Stimulated activated naive CD8-positive, alpha-beta T cell treated with anti-CD3 and anti-CD28 coated beads, Interleukin-15, amount 100 ng/mL, for 72 hours (primary cell): ENCODE measurements around the gene RAMP1.

ENCODE experiments used
- ATAC-seq: fragments of 150-1000 bp; cut with Tn5 transposase; 2 replicates; pipeline ENCODE4 v1.10.0; 2021; ENCODE audit warnings: mild to moderate bottlenecking, moderate library complexity
- DNase-seq, 2 donors: peaks; one replicate each; pipeline ENCODE4 v3.0.0; 2021 to 2022
- H3K27ac Mint-ChIP-seq, 2 donors: one replicate each; pipeline ENCODE4 v1.8.0; 2022; ENCODE audit warnings: mild to moderate bottlenecking in 2 of 2, mixed read lengths in 2 of 2, moderate library complexity in 2 of 2
- H3K27me3 Mint-ChIP-seq: one replicate; pipeline ENCODE4 v1.8.0; 2022; ENCODE audit warnings: mixed read lengths
- H3K4me1 Mint-ChIP-seq: one replicate; pipeline ENCODE4 v1.8.0; 2022; ENCODE audit warnings: mild to moderate bottlenecking, mixed read lengths
- H3K4me3 Mint-ChIP-seq, 2 donors: one replicate each; pipeline ENCODE4 v1.8.0; 2022; ENCODE audit warnings: mild to moderate bottlenecking in 2 of 2, mixed read lengths in 2 of 2, moderate library complexity in 1 of 2
- H3K9me3 Mint-ChIP-seq, 2 donors: one replicate each; pipeline ENCODE4 v1.8.0; 2022; ENCODE audit warnings: mixed read lengths in 2 of 2

RAMP1 gene

DNA sequence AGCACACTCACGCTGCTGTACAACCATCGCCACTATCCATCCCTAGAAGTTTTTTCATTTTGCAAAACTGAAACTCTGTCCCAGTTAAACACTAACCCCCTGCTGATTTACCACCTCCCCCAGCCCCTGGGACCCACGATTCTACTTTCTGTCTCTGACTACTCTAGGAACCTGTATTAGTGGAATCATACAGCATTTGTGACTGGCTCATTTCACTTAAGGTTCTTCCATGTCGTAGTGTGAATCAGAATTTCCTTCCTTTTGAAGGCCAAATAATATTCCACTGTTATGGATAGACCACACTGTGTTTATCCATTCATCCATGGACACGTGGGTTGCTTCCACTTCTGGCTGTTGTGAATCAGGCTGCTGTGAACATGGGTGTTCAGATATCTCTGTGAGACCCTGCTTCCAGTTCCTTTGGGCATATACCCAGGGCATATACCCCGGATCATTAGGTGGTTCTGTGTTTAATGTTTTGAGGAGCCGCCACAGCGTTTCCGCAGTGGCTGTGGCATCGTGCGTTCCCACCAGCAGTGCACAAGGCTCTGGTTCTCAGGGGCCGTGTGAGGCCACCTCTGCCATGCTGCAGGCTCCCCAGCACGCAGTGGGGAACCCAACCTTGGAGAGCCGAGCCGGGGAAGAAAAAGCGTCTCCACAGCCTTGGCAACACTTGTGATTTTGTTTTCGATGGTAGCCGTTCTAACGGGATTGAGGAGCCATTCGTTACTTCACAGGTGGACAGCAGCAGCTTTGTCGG, 10.1 kb downstream of the RAMP1 start:
- Mint-ChIP-seq H3K27ac (peak overlapping the region in 1 of 2 donors; percentile 1), H3K9me3 (no peaks in the 10 kb centered on the region), H3K27me3 (peaks cover 78% of the 10 kb centered on the region), H3K4me3 (peak overlapping the region in 1 of 2 donors; percentile 7), H3K4me1 (peaks cover 30% of the 10 kb centered on the region)
- no peak for DNase-seq
- no peak for ATAC-seq

DNA sequence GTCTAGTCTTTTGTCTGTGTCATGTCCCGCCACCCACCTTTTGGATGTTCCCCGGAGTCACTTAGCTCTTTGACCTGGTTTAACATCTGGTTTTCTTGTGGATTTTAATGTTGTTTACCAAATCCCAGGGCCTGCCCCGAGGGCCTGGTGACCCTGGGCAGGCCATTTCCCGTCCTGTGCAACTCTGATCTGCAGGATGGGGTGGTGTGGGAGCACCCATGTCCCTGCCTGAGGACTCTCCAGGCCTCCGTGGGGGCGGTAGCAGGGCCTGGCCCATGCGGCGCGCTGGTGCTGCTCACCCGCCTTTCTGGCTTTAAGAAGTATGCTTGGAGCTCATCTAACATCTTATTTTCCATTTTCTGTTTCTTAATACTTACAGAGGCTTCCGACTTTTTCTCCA, 10.7 kb downstream of the RAMP1 start:
- ATAC-seq (no peak), DNase-seq (no peak)
- Mint-ChIP-seq H3K9me3 (no peaks in the 10 kb centered on the region), H3K27me3 (peaks cover 78% of the 10 kb centered on the region), H3K27ac (no peak overlapping the region), H3K4me3 (no peak overlapping the region), H3K4me1 (peaks cover 30% of the 10 kb centered on the region)

DNA sequence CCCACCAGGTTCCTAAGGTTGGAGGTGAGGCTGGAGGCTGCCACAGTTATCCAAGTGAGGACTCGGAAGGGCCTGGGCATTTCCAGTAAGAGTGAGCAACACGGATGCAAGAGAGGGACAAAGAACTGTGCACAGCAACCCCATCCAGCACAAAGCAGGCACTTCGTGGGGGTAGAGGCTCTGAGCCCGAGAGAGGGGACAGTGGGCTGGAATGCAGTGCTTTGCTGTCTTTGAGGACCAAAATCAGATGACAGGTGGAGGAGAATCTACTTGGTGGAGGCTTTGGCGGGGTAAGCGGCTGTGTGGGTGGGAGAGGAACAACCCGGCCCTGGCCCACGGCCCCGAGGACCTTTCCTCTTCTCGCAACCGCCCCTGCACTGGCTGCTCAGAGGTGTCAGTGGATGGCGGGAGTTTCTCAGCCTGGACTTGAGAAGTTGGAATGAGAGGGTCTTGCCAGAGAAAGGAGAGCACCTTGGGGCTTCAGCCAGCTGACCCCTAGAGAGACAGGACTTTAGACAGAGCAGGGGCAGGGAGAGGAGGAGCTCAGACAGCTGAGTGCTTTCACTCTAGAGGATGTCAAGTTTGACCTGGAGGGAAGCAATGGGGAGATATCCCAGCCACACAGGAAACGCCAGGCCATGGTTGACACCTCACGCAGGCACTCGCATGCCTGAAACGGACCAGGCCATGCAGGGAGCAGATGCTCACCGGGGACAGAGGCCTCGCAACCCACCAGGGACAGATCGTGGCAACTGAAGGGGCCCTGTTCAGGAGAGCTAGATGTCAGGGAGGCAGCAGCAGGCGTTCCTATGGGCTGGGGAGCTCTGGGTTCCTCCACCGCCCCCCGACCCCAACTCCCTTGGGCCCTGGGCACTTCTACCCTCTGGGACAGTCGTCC, 11.6 kb downstream of the RAMP1 start:
- peaks cover 30% of the 10 kb centered on the region for H3K4me1 Mint-ChIP-seq
- H3K4me3 Mint-ChIP-seq, result no peak overlapping the region
- no peak overlapping the region for H3K27ac Mint-ChIP-seq
- H3K9me3 Mint-ChIP-seq, result no peaks in the 10 kb centered on the region
- H3K27me3 Mint-ChIP-seq, result peaks cover 76% of the 10 kb centered on the region
- no peak for ATAC-seq
- DNase-seq, result no peak

DNA sequence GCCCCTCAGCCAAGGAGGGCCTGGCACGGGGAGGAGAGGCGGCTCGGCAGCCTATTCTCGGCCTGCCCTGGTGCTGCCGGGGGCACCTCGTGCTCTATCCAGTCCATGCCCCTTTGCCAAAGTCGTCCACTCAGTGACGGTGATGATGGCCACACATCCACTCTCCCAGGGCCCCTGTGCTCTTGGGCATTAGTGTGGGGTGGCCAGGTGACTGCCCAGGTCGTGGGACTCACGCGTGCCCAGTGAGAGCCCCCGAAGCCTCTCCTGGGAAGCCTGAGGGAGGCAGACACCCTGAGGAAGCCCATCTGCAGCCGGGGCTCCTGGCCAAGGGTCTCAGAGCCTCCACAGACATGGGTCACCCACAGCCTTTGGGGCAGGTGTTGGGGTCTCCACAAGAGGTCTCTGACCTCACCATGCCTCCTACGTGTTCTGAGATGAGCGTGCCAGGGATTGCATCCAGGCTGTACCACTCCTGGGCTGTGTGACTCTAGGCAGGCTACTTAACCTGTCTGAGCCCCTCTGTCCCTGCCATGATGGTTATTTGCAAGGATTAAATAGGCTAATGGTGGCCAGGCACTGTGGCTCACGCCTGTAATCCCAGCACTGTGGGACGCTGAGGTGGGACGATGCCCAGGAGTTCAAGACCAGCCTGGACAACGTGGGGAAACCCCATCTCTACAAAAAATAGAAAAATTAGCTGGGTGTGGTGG, 12.9 kb downstream of the RAMP1 start:
- peaks cover 73% of the 10 kb centered on the region for H3K27me3 Mint-ChIP-seq
- no peaks in the 10 kb centered on the region for H3K9me3 Mint-ChIP-seq
- ATAC-seq, result no peak
- DNase-seq, result no peak
- H3K4me1 Mint-ChIP-seq, result peaks cover 30% of the 10 kb centered on the region
- no peak overlapping the region for H3K27ac Mint-ChIP-seq
- H3K4me3 Mint-ChIP-seq, result no peak overlapping the region

DNA sequence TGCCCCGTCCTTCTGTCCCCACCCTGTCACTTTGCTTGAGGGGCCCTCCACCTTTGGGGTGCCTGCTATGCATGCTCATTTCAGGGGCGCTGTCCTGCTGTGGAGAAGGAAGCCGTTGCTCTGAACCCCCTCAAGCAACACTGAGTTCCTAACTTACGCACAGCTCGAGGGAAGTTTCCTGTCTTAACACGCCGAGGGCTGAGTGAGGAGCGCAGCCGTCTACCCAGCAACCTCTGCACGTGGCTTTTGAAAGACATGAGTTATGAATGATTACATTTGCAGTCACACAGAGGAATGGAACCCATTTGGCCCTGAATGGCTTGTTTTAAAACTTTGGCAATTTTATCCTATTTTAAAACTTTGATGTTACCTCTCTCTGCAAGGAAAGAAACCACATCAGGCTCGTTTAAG, 14.0 kb downstream of the RAMP1 start:
- H3K27ac Mint-ChIP-seq, result peak overlapping the region in 1 of 2 donors; percentile 24

DNA sequence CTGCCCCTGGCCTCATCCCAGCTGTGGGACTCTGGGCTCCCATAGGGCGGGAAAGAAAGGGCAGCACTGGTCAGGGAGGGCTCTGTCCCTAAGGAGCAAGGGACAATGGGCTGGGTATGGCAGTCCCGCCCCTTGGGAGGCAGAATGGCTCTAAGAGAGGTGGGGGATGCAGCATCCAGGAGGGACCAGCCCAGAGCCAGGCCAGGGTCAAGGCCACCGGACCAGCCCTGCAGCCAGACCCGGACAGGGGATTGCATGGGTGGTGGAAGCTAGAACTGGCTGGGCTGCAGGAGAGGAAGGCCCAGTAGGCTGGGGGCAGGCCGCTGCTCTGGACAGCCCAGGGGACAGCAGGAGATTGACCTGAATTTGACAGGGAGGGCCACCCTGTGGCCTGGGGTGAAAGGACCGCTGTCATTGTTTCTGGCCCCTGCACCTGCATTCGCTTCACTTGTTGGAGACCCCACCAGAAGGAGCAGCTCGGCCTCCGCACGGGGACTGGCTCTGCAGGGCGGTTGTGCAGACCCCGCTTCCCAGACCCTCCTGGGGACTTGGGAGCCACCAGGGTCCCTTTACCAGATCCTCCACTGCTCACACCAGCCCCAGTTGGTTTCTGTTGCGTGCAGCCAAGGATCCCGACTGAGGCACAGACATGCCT, 14.6 kb downstream of the RAMP1 start:
- no peak for ATAC-seq
- Mint-ChIP-seq H3K27ac (no peak overlapping the region), H3K4me3 (no peak overlapping the region), H3K9me3 (no peaks in the 10 kb centered on the region), H3K4me1 (peaks cover 21% of the 10 kb centered on the region), H3K27me3 (peaks cover 56% of the 10 kb centered on the region)
- DNase-seq, result no peak

More for the DNA sequence above, 14.0 kb downstream of the RAMP1 start:
- H3K27me3 Mint-ChIP-seq, result peaks cover 62% of the 10 kb centered on the region
- no peak overlapping the region for H3K4me3 Mint-ChIP-seq
- ATAC-seq (peak; percentile 32), DNase-seq (no peak)
- H3K9me3 Mint-ChIP-seq, result no peaks in the 10 kb centered on the region
- peaks cover 27% of the 10 kb centered on the region for H3K4me1 Mint-ChIP-seq

DNA sequence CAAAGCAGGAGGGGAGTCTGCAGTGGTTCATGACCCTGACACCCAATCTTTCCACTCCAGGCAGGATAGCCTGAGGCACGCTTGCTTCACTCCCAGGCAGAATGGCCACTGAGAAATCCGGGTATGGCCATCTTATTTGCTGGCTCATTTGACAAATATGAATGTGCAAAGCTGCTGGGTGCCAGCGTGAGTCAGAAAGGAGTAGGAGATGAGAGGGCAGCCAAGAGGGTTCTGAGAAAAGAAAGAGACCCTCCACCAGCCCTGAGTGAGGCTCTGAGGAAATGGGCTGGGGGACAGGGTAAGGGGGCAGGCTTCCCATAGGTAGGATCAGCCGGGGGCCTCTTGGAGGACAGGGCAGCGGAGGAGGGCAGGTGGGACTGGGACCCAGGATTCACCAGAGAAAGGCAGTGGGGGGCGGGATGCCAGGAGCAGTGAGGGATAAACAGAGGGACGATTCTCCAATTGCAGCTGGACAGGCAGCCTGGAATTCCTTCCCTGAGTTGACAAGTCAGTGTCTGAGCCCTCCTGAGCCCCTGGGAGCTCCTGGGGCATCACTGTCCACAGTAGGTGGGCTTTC, 15.2 kb downstream of the RAMP1 start:
- Mint-ChIP-seq H3K4me1 (peaks cover 15% of the 10 kb centered on the region), H3K27me3 (peaks cover 50% of the 10 kb centered on the region), H3K9me3 (no peaks in the 10 kb centered on the region), H3K27ac (no peak overlapping the region), H3K4me3 (no peak overlapping the region)
- ATAC-seq (no peak), DNase-seq (no peak)

DNA sequence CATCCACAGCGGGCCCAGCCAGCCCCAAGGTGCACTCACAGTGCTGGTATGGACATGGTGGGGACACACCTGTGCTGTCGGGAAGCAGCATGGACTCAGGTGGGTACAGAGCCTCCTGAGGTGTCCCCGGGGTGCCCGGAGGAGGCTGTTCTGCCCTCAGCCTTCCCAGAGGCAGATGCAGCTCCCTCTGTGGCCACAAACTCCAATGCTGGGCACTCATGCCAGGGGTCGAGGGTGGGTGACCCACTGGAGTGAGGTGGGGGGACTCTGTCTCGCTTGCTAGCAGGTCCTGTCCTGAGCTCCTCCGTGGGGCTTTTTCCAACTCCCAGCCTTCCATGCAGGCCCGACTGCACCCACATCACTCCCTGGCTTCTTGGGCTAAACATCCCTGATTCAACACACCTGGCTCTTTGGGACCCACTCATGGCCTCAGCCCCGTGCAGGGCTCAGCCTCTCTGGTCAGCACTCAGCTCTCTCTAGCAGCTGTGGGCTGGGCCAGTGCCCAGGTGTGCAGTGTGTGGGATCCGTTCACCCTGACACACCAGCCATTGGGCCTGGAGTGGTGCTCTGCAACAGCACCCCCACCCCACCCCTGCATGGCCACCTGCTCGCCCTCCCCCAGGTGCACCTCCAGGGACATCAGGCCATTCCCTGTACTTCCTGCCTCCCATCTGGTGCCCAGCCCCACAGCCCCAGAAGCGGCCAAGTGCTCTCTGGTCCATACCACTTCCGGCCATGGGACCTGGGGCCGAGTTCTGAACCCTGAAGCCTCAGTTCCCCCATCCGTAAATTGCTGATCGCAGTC, 16.0 kb downstream of the RAMP1 start:
- H3K9me3 Mint-ChIP-seq, result no peaks in the 10 kb centered on the region
- ATAC-seq, result no peak
- H3K27me3 Mint-ChIP-seq, result peaks cover 42% of the 10 kb centered on the region
- peaks cover 12% of the 10 kb centered on the region for H3K4me1 Mint-ChIP-seq
- H3K4me3 Mint-ChIP-seq, result no peak overlapping the region
- no peak for DNase-seq
- H3K27ac Mint-ChIP-seq, result no peak overlapping the region

DNA sequence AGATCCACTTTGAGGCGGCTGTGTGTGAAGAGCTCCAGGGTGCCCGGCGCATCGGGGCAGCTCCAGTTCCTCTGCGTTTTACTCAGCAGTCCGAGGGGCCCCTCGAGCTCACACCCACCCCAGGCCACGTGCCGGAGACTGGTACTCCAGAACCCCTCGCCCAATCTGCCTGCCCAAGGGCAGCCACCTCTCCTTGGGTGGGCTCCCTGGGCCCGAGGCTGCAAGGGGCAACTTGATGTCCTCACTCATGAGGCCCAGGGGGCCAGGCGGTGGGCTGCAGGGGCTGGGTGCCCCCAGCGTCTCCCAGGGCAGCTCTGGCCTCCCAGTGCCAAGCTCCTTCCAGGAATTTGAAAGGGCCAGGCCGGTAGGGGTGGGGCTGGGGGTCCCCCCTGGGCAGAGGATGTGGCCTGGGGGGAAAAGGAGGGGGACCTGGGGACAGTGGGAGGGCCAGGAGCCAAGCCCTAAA, 16.7 kb downstream of the RAMP1 start:
- no peak overlapping the region for H3K4me3 Mint-ChIP-seq

DNA sequence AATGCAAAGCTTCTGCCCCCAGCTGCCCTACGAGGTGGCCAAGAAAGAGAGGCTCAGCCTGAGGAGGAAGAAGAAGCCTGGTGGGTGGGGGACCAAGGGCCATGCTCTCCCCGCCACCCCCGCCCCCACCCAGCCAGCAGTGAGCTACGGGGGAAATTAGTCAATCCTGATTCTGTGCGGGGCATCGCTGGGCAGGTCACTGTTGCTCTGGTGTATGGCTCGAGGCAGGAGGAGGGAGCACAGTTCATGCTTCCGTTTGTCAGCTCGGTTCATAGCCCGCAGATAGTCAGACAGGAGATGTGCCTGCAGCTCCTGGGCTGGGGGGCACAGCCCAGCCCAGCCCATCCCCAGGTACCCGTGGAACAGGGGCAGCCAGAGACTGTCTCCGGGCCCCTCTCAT, 17.1 kb downstream of the RAMP1 start:
- no peak for DNase-seq
- Mint-ChIP-seq H3K4me1 (peaks cover 12% of the 10 kb centered on the region), H3K4me3 (no peak overlapping the region), H3K27ac (no peak overlapping the region), H3K27me3 (peaks cover 31% of the 10 kb centered on the region), H3K9me3 (no peaks in the 10 kb centered on the region)
- no peak for ATAC-seq

More for the DNA sequence above, 16.7 kb downstream of the RAMP1 start:
- Mint-ChIP-seq H3K4me1 (peaks cover 12% of the 10 kb centered on the region), H3K27me3 (peaks cover 36% of the 10 kb centered on the region), H3K9me3 (no peaks in the 10 kb centered on the region), H3K27ac (no peak overlapping the region)
- ATAC-seq (no peak), DNase-seq (no peak)

DNA sequence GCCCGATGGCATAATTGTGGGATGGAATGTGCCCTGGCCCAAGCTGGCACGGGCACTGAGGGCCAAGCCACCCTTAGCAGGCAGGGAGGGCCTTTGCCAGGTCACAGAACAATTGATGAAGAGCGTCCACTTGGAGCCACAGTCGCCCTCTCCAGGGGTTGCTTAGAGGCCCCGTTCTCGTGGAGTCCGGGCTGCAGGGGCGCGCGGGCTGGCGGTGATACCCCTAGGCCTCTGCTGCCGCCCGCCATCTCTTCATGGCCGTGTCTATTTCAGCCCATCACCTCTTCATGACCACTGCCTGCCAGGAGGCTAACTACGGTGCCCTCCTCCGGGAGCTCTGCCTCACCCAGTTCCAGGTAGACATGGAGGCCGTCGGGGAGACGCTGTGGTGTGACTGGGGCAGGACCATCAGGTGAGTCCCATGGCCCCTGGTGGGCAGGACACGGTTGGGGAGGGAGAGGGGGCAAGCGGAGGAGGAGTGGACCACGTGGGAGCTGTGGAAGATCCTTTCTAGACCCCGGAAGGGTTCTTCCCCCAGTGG, 17.6 kb downstream of the RAMP1 start:
- no peak overlapping the region for H3K4me3 Mint-ChIP-seq
- H3K4me1 Mint-ChIP-seq, result peaks cover 12% of the 10 kb centered on the region
- peaks cover 26% of the 10 kb centered on the region for H3K27me3 Mint-ChIP-seq
- ATAC-seq (peak; percentile 3), DNase-seq (no peak)
- no peak overlapping the region for H3K27ac Mint-ChIP-seq
- no peaks in the 10 kb centered on the region for H3K9me3 Mint-ChIP-seq

DNA sequence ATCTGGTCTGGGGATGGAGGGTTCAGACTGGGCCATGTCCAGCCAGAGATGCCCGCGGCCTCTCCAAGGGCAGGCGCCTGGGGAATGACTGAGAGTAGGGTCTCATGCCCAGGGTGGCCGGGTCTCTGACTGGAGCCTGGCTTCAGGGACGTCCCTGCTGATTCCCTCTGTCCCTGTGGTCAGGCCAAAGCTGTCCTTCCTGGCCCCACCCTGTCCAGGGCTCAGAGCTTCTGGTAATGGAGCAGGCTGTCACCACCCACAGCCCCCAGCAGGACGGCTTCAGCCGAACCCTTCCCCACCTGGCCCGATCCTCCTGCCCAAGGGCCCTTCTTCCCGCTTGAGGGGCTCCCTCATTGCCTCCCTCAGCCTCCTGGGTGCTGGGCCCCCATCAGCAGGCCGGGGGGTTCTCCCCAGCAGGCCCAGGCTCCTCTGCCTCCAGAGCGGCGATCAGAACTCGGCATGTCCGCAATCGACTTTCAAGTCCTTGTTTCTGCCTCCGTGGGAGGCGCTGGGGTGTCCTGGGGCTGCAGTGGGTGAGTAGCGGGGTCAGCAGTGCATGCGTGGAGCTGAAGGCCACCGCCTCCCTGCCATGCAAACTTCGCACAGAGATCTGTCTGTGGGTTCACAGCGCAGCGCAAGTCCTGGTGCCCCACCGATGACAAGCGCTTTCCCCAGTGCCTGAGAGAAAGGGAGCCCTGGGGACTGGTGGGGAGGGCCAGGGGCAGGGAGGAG, 18.3 kb downstream of the RAMP1 start:
- Mint-ChIP-seq H3K9me3 (no peaks in the 10 kb centered on the region), H3K27me3 (peaks cover 22% of the 10 kb centered on the region), H3K27ac (no peak overlapping the region), H3K4me3 (no peak overlapping the region), H3K4me1 (peaks cover 12% of the 10 kb centered on the region)
- DNase-seq (no peak), ATAC-seq (peak; percentile 8)

DNA sequence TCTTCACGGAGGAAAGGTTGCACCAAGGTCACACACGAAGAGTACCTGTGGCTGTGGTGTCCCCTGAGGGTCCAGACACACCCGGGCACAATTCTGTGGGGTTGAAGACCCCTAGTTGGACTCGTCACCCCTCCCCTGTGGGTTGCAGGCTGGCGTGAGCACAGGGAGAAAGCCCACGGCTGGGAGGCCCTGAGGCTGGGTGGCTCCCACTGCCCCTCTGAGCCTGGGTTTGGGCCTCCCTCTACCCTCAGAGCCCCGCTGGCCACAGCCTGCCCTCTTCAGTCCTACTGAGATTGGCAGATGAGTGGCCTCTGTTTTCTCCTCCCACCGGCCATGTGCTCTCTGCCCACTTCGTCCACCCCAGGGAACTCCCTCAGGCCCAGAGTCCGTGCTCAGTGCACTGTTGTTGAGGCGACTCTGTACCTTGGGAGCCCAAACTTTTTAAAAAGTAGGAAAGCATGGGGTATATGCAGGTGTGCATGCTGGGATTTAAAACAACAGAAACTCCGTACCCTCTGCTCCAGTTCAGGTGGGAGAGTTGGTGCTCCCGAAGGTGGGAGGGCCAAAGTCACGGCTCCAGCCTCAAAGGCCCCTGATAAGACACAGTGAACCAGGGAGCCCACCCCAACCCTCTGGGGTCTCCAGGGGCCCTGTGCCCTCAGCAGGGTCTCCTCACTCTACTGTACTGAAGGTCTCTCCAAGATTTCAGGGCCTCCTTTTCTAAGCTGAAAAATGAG, 19.1 kb downstream of the RAMP1 start:
- Mint-ChIP-seq H3K4me1 (peaks cover 7% of the 10 kb centered on the region), H3K27ac (no peak overlapping the region), H3K27me3 (peaks cover 17% of the 10 kb centered on the region), H3K9me3 (no peaks in the 10 kb centered on the region), H3K4me3 (no peak overlapping the region)
- DNase-seq (no peak), ATAC-seq (no peak)
